ENCODE data around the gene FREM1. TPM values are rescaled to one million over a fixed set of nuclear protein-coding genes. Genes with fewer than 3 reads are reported as not detected.

FREM1 gene
- total RNA-seq, 2 donors from 2014 or later, result 2.0 to 2.6 TPM

GRCh38 chr9:14888875-14889274 lies 21.4 kb downstream of the FREM1 start:
- no peaks in the 10 kb centered on the region for H3K36me3 ChIP-seq
- intact Hi-C loops (cut with DNase I), result no loop called here

GRCh38 chr9:14888272-14888671 lies 22.0 kb downstream of the FREM1 start:
- Histone ChIP-seq H3K27ac (no peak overlapping the region), H3K27me3 (replicated peaks; ENCODE audit: insufficient read depth) (no peaks in the 10 kb centered on the region), H3K36me3 (no peaks in the 10 kb centered on the region), H3K4me3 (no peak overlapping the region), H3K9me3 (no peaks in the 10 kb centered on the region), H3K4me1 (replicated peaks) (no peaks in the 10 kb centered on the region)
- TF ChIP-seq POLR2AphosphoS5 (IDR thresholded peaks at IDR 0.05) (no peak), CTCF (IDR thresholded peaks at IDR 0.05) (no peak), POLR2A (IDR thresholded peaks at IDR 0.05) (no peak)
- no peak for DNase-seq (ENCODE audit: low spot score)
- intact Hi-C loops (cut with DNase I), result no loop called here
- WGBS, result 97% methylated on average over 1 of the region's 1 CpG

More at GRCh38 chr9:14888875-14889274, 21.4 kb downstream of the FREM1 start:
- Histone ChIP-seq H3K9me3 (no peaks in the 10 kb centered on the region), H3K27me3 (replicated peaks; ENCODE audit: insufficient read depth) (no peaks in the 10 kb centered on the region), H3K4me1 (replicated peaks) (no peaks in the 10 kb centered on the region), H3K4me3 (no peak overlapping the region), H3K27ac (no peak overlapping the region)
- TF ChIP-seq POLR2AphosphoS5 (IDR thresholded peaks at IDR 0.05), result no peak
- TF ChIP-seq POLR2A (IDR thresholded peaks at IDR 0.05), result no peak
- no peak for DNase-seq (ENCODE audit: low spot score)
- 11% methylated on average over 1 of the region's 1 CpG for WGBS

- Histone ChIP-seq H3K36me3 (no peaks in the 10 kb centered on the region), H3K4me3 (no peak overlapping the region), H3K27ac (no peak overlapping the region), H3K27me3 (replicated peaks; ENCODE audit: insufficient read depth) (no peaks in the 10 kb centered on the region), H3K4me1 (replicated peaks) (no peaks in the 10 kb centered on the region), H3K9me3 (no peaks in the 10 kb centered on the region)
- 52% methylated on average over 4 of the region's 4 CpGs for WGBS
- no peak for TF ChIP-seq CTCF (IDR thresholded peaks at IDR 0.05)
- no peak for TF ChIP-seq POLR2A (IDR thresholded peaks at IDR 0.05)
- TF ChIP-seq POLR2AphosphoS5 (IDR thresholded peaks at IDR 0.05), result no peak
- intact Hi-C loops (cut with DNase I), result no loop called here
- DNase-seq (ENCODE audit: low spot score), result no peak
Observed at GRCh38 chr9:14887149-14887548, 23.1 kb downstream of the FREM1 start.

GRCh38 chr9:14883310-14883944 lies 26.8 kb downstream of the FREM1 start:
- Histone ChIP-seq H3K36me3 (no peaks in the 10 kb centered on the region), H3K9me3 (no peaks in the 10 kb centered on the region), H3K27ac (no peak overlapping the region), H3K4me3 (no peak overlapping the region), H3K4me1 (replicated peaks) (no peaks in the 10 kb centered on the region), H3K27me3 (replicated peaks; ENCODE audit: insufficient read depth) (no peaks in the 10 kb centered on the region)
- WGBS, result 57% methylated on average over 4 of the region's 4 CpGs
- intact Hi-C loops (cut with DNase I), result no loop called here
- no peak for DNase-seq (ENCODE audit: low spot score)
- TF ChIP-seq POLR2A (IDR thresholded peaks at IDR 0.05) (no peak), POLR2AphosphoS5 (IDR thresholded peaks at IDR 0.05) (no peak), CTCF (IDR thresholded peaks at IDR 0.05) (no peak)

- intact Hi-C loops (cut with DNase I), result no loop called here
- no peaks in the 10 kb centered on the region for H3K4me1 ChIP-seq (replicated peaks)
- no peaks in the 10 kb centered on the region for H3K27me3 ChIP-seq (replicated peaks; ENCODE audit: insufficient read depth)
- no peaks in the 10 kb centered on the region for H3K9me3 ChIP-seq
- no peak overlapping the region for H3K27ac ChIP-seq
- H3K36me3 ChIP-seq, result no peaks in the 10 kb centered on the region
- 93% methylated on average over 1 of the region's 1 CpG for WGBS
- TF ChIP-seq POLR2AphosphoS5 (IDR thresholded peaks at IDR 0.05), result no peak
- TF ChIP-seq POLR2A (IDR thresholded peaks at IDR 0.05), result no peak
- TF ChIP-seq CTCF (IDR thresholded peaks at IDR 0.05), result no peak
- DNase-seq (ENCODE audit: low spot score), result no peak
- H3K4me3 ChIP-seq, result no peak overlapping the region
Observed at GRCh38 chr9:14882090-14882489, 28.1 kb downstream of the FREM1 start.
